HFFc6 (cell line): ENCODE measurements around the gene MIF. TPM values are rescaled to one million over a fixed set of nuclear protein-coding genes. Genes with fewer than 3 reads are reported as not detected.

Experiments
- DNase-seq: peaks from one replicate; pipeline ENCODE4 v3.0.0-alpha.2; 2018
- H3K27ac Mint-ChIP-seq: 2 replicates; pipeline ENCODE4 v1.8.0; 2020; ENCODE audit warnings: mild to moderate bottlenecking, mixed read lengths
- H3K27me3 Mint-ChIP-seq: 2 replicates; pipeline ENCODE4 v1.8.0; 2021; ENCODE audit warnings: mild to moderate bottlenecking, moderate library complexity, mixed read lengths; ENCODE audit not compliant: insufficient read depth
- H3K36me3 Mint-ChIP-seq: 2 replicates; pipeline ENCODE4 v1.8.0; 2021; ENCODE audit warnings: low read depth, mixed read lengths
- H3K4me1 Mint-ChIP-seq: 2 replicates; pipeline ENCODE4 v1.8.0; 2020; ENCODE audit warnings: low read depth, mixed read lengths
- H3K4me3 Mint-ChIP-seq: 2 replicates; pipeline ENCODE4 v1.8.0; 2020; ENCODE audit warnings: mild to moderate bottlenecking, moderate library complexity, mixed read lengths
- H3K9me3 Mint-ChIP-seq: 2 replicates; pipeline ENCODE4 v1.8.0; 2020; ENCODE audit warnings: mild to moderate bottlenecking, mixed read lengths
- CTCF ChIP-seq: fragments of 200-600 bp; sonication (generic); IDR thresholded peaks from 2 replicates; pipeline ENCODE4 v1.5.0; 2021; ENCODE audit warnings: antibody characterized with exemption, mild to moderate bottlenecking
- long read RNA-seq: library from polyadenylated mRNA; unstranded; transcript quantifications from one replicate; pipeline ENCODE4 v2.0.0, GENCODE V29; 2019
- total RNA-seq, 6 experiments: library from RNA; stranded (reverse); fragmentation: NEBNext Ultra II Directional; extraction: Animal tissue kit (Norgen Biotek cat#: 25700); gene quantifications; 2 replicates in 1 of 6; 3 replicates in 5 of 6; pipeline ENCODE4 v1.2.3, GENCODE V29; 2021

The MIF gene
- 100 to 1,000 TPM; 625 to 741 (median 699) TPM for total RNA-seq
- long read RNA-seq, transcript MIF-202 (2 exons, 589 nt) = minor isoform, 6 of 767 reads
- long read RNA-seq, transcript MIF-203 (2 exons, 435 nt) = minor isoform, 17 of 767 reads
- long read RNA-seq, transcript MIF-201 (3 exons, 939 nt) = major isoform, 742 of 767 reads
- long read RNA-seq, partial matches to known transcripts = 0 of 767 reads
- long read RNA-seq, other reads (novel, unspliced or antisense) = 2 of 767 reads

- peak within 1 kb of the TSS; percentile 92 for H3K4me3 Mint-ChIP-seq
- peaks cover 20% of the 10 kb centered on the region for H3K36me3 Mint-ChIP-seq
- H3K27me3 Mint-ChIP-seq = peaks cover 5% of the 10 kb centered on the region
- H3K27ac Mint-ChIP-seq = peak within 1 kb of the TSS; percentile 93
- peak; percentile 91 for TF ChIP-seq CTCF
- peak; percentile 88 for DNase-seq
- H3K4me1 Mint-ChIP-seq = peaks cover 20% of the 10 kb centered on the region
- H3K9me3 Mint-ChIP-seq = no peaks in the 10 kb centered on the region
Measured at GRCh38 chr22:23893945-23894709, at the start of gene MIF. Gene MIF (plus strand): TSS chr22:23894383. CDS start chr22:23894475, 92 bp downstream.

- H3K27ac Mint-ChIP-seq = no peak overlapping the region
- no peak for TF ChIP-seq CTCF
- H3K4me1 Mint-ChIP-seq = peaks cover 25% of the 10 kb centered on the region
- no peaks in the 10 kb centered on the region for H3K36me3 Mint-ChIP-seq
- H3K9me3 Mint-ChIP-seq = no peaks in the 10 kb centered on the region
- H3K27me3 Mint-ChIP-seq = peaks cover 10% of the 10 kb centered on the region
- no peak overlapping the region for H3K4me3 Mint-ChIP-seq
- no peak for DNase-seq
Measured at GRCh38 chr22:23844739-23845202, 49.4 kb upstream of the MIF start.

DNA sequence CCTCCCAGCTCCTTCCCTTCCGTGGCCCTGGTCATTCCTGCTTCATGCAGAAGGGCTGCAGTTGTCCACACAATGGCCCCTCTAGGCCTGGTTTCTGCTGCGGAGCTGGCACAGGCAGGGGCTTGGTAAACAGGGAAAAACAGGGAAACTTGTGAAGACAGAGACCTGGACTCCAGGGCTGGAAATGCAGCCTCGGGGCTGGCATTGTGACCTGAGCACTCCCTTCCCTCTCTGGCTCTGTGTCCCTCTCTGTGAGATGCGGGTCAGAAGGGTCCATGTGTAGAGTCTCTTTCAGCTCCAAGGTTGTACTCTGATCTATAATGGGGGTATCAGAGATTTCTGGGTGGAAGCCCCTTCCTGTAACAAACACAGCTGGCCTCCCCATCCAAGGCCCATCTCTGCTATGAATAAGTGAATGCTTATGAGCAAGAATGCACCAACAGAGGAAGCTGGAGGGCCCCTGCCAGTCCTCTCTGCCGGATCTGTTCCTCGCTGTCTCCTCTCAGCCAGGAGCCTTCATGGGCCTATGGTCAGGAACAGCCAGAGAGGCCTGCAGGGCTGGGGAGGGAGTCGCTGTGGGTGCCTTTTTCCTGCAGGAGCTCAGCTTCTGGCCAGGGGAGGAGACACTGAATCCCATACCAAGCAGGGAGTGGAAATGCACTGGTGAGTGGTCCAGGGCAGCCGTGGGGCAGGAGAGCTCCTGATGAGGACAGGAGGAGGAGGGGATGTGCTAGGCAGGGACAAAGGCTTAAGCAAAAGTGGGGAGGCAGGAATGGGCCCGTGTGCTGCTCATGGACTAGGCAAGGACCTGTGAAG lies 48.7 kb upstream of the MIF start:
- no peaks in the 10 kb centered on the region for H3K9me3 Mint-ChIP-seq
- peaks cover 25% of the 10 kb centered on the region for H3K4me1 Mint-ChIP-seq
- H3K27ac Mint-ChIP-seq = no peak overlapping the region
- H3K36me3 Mint-ChIP-seq = no peaks in the 10 kb centered on the region
- no peak overlapping the region for H3K4me3 Mint-ChIP-seq
- peaks cover 10% of the 10 kb centered on the region for H3K27me3 Mint-ChIP-seq
- no peak for DNase-seq
- no peak for TF ChIP-seq CTCF

- no peaks in the 10 kb centered on the region for H3K36me3 Mint-ChIP-seq
- peak overlapping the region; percentile 54; the same call in 1 of the 2 replicates for H3K27ac Mint-ChIP-seq
- no peaks in the 10 kb centered on the region for H3K9me3 Mint-ChIP-seq
- H3K4me1 Mint-ChIP-seq = peaks cover 25% of the 10 kb centered on the region
- H3K4me3 Mint-ChIP-seq = no peak overlapping the region
- DNase-seq = no peak
- TF ChIP-seq CTCF = no peak
- peaks cover 10% of the 10 kb centered on the region for H3K27me3 Mint-ChIP-seq
Measured at GRCh38 chr22:23846081-23846469, 48.1 kb upstream of the MIF start.

DNA sequence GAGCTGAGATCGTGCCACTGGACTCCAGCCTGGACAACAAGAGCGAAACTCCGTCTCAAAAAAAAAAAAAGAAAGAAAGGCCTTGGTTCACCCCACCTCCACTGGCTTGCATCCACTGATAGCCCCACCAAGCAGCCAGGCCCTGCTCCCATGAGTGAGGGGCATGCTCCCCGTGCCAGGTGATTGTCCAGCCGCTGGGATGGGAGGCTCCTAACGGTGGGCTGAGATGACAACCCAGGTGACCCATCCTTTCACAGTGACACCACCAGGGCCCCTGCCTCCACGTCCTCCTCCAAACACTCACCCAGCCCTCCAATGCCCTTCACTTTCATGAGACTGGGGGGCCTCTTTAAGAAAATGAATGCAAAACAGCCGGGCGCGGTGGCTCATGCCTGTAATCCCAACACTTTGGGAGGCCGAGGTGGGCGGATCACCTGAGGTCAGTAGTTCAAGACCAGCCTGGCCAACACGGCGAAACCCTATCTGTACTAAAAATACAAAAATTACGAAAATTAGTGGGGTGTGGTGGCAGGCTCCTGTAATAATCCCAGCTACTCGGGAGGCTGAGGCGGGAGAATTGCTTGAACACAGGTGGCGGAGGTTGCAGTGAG lies 46.8 kb upstream of the MIF start:
- Mint-ChIP-seq H3K9me3 (no peaks in the 10 kb centered on the region), H3K27ac (no peak overlapping the region), H3K27me3 (peaks cover 2% of the 10 kb centered on the region), H3K4me3 (no peak overlapping the region), H3K36me3 (no peaks in the 10 kb centered on the region), H3K4me1 (peaks cover 25% of the 10 kb centered on the region)
- no peak for DNase-seq
- no peak for TF ChIP-seq CTCF
